Measurements from ENCODE around the gene GPRC5B.
A peak's percentile ranks its signal among the peaks of the same experiment; 100 is the strongest.

The GPRC5B gene

DNA sequence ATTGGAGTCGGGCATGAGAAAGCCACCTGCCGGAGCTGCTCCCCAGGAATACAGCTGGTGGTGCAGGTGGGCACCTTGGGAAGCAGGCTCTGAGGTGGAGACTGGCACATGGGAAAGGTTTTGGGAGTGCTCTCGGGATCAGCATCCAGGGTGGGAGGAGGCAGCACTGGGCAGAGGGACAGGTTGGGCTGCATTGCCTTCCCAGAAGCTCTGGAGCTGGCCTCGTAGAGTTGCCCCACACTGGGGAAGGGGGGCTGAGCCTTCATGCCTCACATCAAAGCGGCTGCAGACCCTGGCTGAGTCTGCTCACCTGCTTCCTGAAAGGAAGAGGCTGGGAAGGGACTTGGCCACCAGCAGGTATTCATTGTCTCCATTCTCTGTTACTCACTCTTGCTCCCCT lies 13.5 kb upstream of the GPRC5B start:
- FAIRE-seq = no peak
- DNase-seq (ENCODE audit: low spot score) = no peak

DNA sequence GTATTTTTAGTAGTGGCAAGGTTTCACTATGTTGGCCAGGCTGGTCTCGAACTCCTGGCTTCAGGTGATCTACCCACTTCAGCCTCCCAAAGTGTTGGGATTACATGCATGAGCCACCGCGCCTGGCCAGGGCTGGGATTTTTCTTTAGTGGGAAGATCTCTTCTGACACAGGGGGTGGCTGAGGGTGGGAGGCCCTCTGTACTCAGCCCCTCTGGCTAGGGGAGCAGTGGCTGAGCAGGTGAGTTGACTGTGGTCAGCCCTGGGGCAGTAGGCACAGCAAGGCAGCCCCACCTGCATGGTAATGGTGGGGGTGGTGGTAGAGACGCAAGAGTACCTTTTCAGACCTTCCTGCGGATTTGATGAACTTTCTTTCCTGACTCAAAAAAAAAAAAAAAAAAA lies 12.3 kb upstream of the GPRC5B start:
- DNase-seq (ENCODE audit: low spot score) = no peak
- FAIRE-seq = no peak

DNA sequence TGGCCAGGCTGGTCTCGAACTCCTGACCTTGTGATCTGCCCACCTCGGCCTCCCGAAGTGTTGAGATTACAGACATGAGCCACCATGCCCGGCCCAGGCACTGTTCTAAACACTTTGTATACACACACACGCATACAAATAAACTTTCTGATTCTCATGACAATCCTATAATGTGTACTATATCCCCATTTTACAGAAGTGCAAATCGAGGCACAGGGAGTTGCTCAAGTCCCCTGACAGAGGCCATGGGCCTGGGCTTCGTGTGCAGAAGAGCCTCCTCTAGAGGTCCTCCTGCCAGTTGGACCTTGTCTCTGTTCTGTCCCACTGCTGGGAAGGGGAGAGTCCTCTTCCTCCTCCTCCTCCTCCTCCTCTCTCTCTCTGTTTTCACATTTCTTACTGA lies 9.9 kb upstream of the GPRC5B start:
- DNase-seq (ENCODE audit: low spot score) (no peak), FAIRE-seq (no peak)

DNA sequence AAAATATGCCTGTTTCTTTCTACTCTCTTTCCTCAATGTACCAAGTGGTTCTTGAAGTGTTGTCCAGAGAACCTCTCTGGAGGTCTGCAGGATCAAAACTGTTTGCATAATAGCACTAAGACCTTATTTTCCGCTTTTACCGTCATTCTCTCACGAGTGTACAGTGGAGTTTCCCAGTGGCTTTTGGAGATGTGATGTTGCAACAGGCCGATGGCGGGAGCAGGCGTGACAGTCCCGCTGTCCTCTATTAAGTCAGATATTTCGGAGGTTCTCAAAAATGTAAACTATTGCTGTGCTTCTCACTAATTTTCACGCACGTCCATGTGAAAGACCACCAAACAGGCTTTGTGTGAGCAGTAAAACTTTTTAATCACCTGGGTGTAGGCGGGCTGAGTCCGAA lies 8.3 kb upstream of the GPRC5B start:
- DNase-seq (ENCODE audit: low spot score) (no peak), FAIRE-seq (no peak)

DNA sequence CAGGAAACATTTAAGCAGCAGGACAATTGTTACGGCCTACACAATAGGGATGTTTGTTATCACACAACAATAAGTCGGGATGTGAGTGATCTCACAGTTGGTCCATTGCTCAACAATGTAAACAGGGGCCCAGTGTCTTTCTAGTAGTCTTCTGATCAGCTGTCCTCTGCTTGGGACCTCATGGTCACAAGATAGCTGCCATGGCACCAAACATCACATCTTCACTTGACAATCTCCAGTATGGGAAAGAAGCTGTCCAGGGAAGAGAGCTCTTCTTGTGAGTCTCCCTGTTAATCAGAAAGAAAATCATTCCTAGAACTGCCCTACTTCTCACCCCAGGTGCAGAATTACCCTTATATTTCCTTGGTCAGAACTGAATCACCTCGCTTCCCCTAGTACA lies 6.3 kb upstream of the GPRC5B start:
- DNase-seq (ENCODE audit: low spot score) = no peak
- FAIRE-seq = no peak

DNA sequence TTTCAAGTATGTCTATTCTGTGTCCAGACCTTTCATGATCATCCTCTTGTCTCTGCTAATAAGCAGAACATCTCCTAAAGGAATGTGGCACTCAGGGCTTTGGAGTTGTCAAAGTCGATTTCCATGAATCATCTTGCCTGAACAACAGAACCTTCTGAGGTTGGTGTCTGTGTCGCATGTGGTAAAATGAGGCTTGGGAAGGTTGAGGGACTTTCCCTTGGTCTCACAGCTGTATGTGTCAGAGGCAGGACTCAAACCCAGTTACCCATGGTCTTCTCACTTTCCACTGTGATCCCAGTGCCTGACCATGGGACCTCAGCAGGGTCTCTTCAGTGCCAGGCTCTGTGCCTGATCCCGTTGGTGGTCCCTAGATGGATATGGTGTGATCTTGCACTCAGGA lies 4.2 kb upstream of the GPRC5B start:
- no peak for DNase-seq (ENCODE audit: low spot score)
- FAIRE-seq = no peak

DNA sequence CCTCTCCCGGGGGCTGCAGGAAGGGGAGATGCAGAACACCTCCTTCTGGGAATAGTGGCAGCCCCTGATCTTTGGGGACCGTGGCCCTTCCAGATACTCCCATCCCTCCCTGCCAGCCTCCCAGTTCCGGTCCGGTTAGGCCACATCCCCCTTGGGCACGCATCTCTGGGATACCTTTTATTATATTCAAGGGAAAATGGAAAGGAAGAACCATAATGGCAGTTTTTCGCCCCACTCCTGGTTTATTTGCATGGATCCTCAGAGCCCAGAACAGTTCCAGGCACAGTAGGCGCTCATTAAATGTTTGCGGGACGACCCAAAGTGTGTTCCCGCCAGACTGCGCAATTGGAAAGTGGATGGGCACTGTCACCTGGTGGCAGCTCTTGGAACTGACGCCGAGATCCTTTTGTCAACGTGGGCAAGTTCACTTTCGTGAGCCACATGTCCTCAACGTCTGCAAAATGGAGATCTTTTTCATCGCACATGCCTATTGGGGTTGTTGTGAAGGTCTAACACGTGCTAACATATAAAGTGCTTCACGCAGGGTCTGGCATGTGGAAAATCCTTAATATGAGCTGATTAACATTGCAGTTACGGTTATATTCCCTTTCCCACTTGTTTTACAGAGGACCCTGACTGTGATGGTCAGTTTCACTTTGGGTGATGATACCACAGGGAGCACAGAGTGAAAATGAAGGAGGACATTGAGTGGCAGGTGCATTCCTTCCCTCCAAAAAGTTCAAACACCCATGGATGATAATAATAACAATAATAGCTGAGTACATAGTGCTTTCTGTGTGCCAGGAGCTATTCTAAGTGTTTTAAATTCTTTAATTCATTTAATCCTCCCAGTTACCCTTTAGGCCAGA lies 1.7 kb upstream of the GPRC5B start:
- DNase-seq (ENCODE audit: low spot score) (peak; percentile 69), FAIRE-seq (peak; percentile 5)

DNA sequence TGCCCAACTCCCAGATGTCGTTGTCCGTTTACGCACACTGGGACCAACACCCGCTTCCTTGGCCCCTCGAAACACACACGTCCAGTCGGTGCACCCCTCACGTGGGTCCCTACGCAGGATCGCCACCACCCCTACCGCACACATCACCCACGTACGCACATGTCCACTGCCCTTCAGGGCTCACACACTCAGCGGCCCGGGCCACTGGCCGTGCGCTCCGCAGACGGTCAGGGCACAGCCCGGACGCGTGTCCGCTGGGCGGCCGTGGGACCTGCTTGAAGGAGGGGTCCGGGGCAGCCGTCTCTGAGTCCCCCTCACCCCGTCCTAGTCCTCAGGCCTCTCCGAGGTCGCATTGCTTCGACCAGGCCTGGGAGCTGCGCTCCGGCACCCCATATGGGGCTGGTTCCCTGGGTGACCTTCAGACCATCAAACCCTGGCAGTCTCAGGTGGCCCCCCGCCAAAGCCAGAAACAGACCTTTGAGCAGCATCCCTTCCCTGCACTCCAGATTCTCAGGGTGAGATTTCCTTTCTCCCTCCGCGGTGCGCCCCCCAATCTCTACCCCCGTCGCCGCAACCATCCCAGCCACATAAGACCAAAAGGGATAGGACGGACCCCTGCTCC lies 914 bp upstream of the GPRC5B start:
- FAIRE-seq (no peak), DNase-seq (ENCODE audit: low spot score) (no peak)

DNA sequence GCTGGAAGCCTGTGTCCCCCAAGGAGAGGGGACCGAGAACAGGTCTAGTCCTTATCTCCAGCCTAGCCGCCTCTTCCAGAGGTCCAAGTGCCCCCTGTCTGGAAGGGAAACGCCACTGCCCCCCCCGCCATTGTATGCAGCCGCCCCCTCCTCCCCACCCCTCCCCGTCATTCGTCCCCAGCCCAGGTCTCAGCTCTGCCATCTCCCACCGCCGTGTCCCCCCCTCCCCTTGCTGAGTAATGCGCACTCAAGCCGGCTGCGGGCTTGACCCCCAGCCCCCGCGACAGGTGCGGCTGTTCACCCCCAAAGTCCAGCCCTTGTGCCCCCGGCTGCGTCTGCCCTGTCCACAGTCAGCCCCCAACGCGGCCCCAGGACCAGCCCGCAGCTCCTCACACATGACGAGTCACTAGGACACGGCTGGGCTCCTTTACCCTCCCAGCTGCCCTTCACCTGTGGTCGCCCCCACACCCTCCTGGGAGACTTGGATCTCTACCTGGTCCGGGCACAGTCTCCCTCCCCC lies 622 bp downstream of the GPRC5B start:
- FAIRE-seq (no peak), DNase-seq (ENCODE audit: low spot score) (no peak)

DNA sequence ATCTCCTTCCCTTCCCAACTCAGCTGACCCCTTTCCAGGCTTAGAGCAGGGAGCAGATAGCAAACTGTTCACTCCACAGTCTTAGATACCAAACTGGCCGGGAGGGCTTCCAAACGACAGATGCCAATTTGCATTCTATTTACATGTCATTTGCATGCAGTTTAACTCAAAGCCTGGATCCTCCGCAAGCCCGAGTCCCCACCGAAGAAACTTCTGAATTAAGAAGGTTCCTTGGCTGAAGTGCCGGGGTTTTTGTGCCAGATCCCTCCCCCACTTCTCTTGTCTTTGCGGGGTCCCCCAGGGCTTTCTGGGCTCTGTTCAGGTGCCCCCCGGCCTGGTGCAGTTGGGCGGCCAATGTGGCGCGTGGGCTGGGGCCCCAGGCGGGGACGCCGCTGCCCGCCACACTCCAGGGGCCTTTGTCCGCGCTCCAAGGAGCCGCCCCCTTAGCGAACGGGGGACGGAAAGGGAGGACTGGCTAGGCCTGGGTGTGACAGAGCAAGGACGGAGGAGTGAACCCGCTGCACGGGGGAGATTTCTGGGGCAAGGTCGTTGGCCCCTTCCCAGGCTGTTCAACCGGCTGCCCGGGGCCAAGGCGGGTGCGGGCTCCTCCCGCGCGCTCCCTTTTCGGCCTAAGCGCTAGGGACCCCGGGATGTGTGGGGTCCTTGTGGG lies 1.2 kb downstream of the GPRC5B start:
- no peak for FAIRE-seq
- no peak for DNase-seq (ENCODE audit: low spot score)

DNA sequence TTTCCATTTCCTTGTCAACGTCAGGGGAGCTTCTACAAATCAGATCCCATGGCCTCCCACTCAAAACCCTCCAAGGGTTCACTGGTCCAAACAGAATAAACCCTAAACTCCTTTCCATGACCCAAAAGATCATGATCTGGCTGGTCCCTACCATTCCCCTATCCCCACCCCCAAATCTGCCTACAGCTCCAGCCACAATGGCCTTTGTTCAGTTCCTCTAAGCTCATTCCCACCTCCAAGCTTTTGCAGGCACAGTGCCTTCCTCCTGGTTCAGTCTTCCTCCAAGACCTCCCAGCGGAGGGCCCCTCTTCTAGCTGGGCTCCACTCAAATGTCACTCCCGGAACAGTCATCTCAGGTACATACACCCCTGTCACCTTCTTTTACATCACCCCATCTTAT lies 2.0 kb downstream of the GPRC5B start:
- no peak for DNase-seq (ENCODE audit: low spot score)
- no peak for FAIRE-seq

DNA sequence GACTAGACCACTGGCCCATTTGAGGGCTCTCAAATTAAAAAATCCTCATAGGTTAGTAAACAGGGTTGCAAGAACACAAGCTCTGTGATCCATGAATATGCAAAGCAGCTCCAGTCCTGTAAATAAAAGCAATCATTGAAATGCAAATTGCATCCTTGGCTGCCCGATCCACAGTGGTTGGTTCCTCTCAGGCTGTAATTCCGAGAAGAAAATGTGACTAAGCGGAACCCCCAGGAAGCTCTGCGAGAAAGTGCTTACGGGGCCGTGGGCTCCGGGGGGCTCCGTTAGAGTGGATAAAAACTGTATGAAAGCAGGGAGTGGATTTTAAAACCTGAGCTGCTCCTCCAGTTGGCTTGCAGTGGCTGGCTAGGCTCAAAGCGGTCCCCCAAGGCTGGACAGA lies 2.5 kb downstream of the GPRC5B start:
- FAIRE-seq (no peak), DNase-seq (ENCODE audit: low spot score) (no peak)

DNA sequence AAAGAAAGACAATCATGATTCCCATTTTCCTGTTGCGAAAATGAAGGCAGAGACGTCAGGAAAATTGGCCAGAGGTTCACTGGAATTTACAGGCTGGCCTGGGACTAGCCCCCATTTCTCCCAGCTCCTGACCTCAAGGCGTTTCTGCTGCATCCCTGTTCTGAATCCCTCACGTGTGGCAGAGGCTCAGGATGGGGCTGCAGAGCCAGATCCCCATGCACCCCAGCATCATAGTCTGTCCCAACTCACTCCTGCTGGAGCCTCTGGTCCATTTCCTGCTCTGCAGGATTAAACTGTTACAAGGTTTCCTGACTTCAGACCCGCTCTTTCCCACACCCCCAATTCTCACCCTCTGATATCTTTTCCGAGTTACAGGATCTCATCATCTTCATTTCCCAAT lies 2.9 kb downstream of the GPRC5B start:
- DNase-seq (ENCODE audit: low spot score) (no peak), FAIRE-seq (no peak)

DNA sequence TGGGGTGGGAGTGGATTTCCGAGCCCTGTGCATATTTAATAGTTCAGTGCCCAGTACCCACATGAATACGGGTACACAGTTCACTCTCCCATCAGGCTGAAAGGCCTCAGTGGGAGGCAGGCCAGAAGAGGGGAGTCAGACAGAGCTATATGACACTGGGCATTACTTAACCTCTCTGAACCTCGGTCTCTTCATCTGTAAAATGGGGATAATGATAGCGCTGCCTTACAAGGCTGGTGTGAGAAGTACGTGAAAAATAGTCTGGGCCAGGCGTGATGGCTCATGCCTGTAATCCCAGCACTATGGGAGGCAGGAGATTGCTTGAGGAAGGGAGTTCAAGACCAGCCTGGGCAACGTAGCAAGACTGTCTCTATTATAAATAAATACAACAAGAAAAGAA lies 3.6 kb downstream of the GPRC5B start:
- DNase-seq (ENCODE audit: low spot score) (no peak), FAIRE-seq (no peak)

DNA sequence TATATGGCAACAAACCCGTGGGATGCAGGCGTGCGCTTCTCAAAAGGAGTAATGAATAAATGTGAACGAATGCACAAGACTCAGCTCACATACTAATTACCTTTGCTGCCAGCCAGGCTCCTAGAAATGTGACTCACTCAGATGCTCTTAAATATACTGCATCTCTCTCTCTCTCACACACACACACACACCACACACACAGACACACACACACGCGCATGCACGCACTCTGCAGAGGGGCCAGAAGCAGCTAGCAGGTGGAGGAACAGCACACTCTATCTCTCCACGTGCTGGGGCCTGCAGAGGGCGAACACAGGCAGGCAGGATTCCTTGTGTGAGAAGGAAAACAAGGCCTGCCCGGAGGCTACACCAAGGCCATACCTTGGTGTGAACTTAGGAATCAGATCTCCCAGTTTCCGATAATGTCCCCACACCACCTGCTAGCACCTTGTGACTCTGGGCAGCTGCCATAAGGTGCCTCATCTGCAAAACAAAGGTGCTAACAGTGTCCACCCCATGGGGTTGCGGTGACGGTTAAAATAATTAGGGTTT lies 5.3 kb downstream of the GPRC5B start:
- DNase-seq (ENCODE audit: low spot score) = no peak
- no peak for FAIRE-seq

DNA sequence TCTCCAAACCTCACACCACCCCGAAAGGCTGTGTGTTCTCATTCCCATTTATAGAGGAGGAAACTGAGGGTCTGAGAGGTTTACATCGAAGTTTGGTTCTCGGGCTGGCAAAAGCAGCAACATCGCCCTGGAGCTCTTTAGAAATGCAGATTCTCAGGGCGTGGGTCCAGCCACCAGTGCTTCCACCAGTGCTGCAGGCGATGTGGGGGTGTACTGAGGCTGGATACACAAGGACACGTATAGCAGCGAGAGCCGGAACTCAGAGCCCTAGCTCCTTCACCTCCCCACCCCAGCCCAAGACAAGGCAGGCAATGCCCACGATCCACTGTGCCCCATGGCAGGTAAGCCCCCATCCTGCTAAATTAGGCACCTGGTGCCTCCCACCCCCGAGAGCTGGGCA lies 5.9 kb downstream of the GPRC5B start:
- FAIRE-seq = no peak
- DNase-seq (ENCODE audit: low spot score) = no peak

DNA sequence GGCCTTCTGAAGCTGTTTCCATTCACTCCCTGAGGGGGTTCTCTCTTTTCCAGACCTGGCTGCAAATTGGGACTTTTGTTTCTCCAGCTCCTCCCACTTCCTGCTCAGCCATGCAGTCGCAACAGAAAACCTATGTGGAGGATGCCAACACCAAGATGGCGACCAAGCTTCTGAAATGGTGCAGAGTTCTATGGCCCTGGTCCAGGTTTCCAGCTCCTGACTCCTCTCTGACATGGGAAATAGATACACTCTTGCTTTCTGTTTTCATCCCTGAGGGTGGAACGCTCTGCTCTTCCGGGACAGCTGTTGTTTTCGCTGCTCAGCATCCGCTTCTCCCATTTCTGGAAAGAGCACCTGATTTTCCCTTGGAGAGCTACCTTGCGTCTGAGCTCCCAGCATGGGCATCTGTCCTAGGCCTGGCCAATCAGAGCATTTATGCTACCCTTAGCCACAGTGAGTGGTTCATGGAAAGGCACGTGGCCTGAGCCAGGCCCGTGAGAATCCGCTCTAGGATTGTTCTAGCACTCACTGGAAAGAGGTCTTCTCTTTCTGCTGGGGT lies 8.1 kb downstream of the GPRC5B start:
- no peak for DNase-seq (ENCODE audit: low spot score)
- FAIRE-seq = no peak

DNA sequence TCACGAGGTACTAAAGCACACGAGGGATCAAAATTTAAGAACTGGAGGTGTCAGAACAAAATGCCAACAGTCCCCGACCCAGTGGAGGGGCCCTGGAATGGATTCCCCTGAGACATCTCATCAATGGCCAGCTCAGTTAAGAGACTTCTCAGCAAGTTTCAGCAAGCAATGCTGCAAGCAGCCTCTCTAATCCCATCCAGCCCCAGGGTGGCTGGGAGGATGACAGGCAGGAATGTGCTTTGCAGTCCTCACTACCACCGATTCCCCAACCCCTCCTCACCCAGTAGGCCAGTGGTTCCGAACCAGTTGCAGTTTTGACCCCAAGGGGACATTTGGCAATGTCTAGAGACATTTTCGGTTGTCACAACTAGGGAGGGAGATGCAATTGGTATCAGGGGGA lies 8.7 kb downstream of the GPRC5B start:
- FAIRE-seq = no peak

DNA sequence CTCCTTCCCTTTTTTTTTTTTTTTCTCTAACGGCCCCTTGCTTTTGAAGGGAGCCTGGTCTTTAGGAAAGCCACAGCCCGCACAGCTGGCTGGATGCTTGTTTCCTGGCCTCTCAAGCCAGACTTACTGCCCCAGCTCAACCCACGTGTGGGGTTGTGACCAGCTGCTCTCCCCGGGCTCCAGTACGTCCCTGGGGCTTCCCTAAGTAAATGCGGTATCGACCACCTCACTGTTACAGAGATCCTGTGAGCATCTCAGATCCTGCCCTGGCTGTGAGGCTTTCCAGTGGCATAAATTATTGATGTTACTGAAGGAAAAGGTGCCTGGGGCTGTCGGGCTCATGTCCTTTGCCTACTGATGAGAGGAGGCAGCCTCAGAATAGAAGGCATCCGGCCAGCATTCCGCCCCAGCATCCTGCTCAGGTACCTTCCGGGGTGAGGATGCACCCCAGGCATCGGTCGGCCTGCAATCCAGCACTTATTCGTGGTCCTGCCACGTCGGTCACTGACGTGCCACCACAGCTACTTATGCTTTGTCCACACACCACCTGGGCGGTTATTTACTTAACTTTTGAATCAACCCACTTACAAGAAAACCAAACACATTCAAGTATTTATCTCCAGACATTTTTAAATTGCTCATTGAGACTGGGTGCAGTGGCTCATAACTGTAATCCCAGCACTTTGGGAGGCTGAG lies 9.6 kb downstream of the GPRC5B start:
- FAIRE-seq = no peak
- DNase-seq (ENCODE audit: low spot score) = no peak

More for the DNA sequence above, 8.7 kb downstream of the GPRC5B start:
- no peak for DNase-seq (ENCODE audit: low spot score)

DNA sequence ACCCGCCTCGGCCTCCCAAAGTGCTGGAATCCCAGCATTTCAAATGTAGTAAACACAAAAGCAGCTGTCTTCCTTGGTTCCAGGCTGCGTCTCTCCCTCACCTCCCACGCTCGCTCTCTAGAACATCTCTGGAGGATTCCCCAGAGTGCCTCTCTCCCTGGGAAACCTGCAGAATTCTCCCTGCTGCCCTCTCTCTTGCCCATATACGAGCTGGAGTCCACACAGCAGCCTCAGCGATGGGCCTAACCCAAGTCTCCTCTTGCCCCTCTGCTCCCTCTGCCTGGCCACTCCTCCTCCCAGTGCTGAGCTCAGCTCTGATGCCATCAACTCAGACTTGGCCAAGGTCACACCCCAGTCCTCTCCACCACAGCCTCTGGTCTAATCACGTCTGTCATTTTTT lies 10.6 kb downstream of the GPRC5B start:
- FAIRE-seq = no peak

DNA sequence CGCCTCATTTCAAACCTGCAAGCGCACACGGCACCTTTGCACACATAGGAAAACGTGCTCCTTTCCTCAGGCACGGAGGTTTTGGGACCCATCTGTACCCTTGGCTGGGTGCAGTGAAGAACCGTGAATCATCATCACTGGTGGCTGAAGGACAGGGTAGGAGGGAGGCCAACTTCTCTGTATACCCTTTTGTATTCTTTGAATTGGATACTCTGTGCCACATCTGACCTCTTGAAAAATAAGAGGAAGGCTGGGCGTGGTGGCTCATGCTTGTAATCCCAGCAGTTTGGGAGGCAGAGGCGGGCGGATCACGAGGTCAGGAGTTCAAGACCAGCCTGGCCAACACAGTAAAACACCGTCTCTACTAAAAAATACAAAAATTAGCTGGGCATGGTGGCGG lies 11.7 kb downstream of the GPRC5B start:
- DNase-seq (ENCODE audit: low spot score) (no peak), FAIRE-seq (no peak)

More for the DNA sequence above, 10.6 kb downstream of the GPRC5B start:
- DNase-seq (ENCODE audit: low spot score) = no peak

Data from urothelium cell line (cell line).